HG03108 (cell line): ENCODE data around the gene STX8.

Source experiments
- ATAC-seq: cut with Tn5 transposase; IDR thresholded peaks from one replicate; pipeline ENCODE4 v1.9.1; 2021; ENCODE audit warnings: moderate library complexity; ENCODE audit not compliant: unreplicated experiment

STX8 gene

DNA sequence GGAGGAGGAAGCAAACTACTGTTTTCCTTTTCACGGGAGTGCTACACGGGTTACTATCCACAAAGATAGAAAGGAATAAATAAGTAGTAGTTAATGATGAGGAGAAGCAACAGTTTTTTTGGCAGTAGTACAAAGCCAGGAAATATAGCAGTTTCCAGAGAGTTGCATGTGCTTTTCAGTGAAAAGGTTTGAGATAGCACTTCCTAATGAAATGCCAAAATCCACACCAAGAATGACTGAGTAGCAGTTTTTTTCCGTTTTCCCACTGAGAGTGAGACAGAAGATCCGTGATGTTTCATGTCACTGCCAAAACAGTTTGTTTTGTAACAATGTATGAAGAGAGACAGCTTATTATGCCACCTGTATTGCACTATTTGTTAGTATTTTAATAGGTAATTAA is 129.1 kb downstream of the STX8 start:
- ATAC-seq: no peak

GRCh38 chr17:9445424-9445823 is 130.2 kb downstream of the STX8 start:
- ATAC-seq: no peak

DNA sequence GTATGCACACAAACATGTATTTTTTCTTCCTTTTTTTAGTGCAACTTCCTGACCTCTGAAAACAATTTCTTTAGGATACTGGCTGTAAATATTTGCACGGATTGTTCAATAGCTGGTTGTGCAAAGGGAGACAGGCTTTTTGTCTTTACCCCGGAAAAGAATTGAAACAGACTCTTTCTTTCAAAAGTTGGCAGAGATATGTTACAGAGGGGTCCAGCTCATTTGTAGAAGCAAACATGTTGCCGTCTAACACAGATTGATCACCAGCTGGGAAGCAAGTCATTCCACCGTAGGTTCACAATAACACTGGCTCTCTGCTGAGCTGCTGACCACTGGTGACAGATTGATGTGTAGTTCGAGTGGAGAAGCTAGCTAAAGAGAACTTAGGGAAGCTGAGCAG is 130.9 kb downstream of the STX8 start:
- ATAC-seq: no peak

- no peak for ATAC-seq
Observed at GRCh38 chr17:9443811-9444210, 131.8 kb downstream of the STX8 start.

- ATAC-seq: no peak
Observed at GRCh38 chr17:9439851-9440250, 135.8 kb downstream of the STX8 start.

DNA sequence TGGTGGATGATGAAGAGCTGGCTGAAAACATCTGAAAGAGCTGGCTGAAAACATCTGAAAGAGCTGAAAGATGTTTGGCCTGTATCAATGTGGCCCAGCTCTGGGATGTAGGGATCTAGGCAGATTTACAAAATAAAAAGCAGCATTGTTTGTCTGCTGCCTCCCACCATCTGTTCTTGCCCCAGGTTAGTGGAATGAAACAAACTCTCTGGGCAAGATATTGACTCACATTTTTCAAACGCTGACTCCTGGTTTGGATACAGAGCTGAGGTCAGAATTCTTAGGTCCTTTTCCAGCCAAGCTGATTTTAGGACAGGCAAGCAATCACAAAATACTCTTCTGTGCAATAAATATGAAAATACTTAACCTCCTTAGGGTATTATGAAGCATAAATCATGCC is 139.0 kb downstream of the STX8 start:
- no peak for ATAC-seq

GRCh38 chr17:9435165-9435564 is 140.5 kb downstream of the STX8 start:
- no peak for ATAC-seq

DNA sequence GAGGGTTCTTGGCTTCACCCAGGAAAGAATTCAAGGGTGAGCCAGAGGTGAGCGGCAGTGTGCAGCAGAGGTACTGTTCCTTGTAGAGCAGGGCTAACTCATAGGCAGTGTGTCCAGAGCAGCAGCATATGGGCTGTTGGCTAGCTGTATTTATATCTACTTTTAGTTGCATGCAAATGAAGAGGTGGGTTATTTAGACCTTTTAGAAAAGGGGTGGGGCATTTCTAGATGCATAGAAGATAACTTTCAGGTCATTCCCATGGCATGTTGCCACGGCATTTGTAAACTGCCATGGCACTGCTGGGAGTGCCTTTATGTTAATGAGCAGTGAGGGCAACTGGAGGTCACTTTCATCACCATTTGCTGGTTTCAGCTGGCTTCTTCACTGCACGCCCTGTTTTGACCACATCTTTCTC is 141.0 kb downstream of the STX8 start:
- no peak for ATAC-seq

DNA sequence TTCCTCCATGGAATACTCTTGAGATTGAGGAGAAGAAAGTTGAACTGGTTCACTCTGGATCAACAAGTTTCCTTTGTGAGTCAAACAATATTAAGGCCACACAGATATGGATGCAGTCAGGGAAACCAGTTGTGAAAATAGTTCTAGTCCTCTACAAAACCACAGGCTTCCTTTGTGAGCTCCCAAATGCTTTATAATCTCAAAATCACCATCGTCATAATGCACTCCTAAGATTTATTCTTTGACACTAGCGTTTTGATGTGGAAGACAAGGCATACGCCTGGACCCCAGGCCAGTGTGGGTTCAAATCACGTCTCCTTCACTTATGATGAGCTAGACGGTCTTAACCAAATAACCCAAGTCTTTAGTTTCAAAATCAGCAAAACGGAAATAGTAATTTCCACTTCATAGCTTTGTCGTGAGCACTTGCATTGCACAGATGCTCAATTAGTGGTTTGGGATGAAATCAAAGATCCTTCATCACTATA is 142.6 kb downstream of the STX8 start:
- ATAC-seq: no peak

GRCh38 chr17:9432134-9432885 is 143.3 kb downstream of the STX8 start:
- peak; percentile 63 for ATAC-seq

DNA sequence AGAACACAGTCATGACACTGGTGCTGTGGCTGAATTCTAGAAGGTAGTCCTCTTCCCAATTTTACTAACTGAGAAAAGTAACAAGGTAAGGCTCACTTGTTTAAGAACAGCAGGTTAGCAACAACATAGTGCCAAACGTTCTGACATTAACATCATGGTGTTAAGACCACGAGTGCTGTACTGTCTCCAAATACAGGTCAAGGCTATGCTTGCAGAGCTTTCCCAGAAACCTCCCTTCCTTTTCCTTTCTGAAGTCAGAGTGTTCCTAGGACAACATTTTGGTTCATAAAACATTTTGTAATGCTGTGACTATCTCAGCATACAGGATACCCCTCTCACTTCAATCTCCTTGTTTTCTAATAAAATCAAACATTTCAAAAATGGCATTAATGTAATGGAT is 144.0 kb downstream of the STX8 start:
- no peak for ATAC-seq

- no peak for ATAC-seq
Observed at GRCh38 chr17:9427465-9428315, 147.9 kb downstream of the STX8 start.

- no peak for ATAC-seq
Observed at GRCh38 chr17:9424071-9424640, 151.5 kb downstream of the STX8 start.

GRCh38 chr17:9421525-9421924 is 154.1 kb downstream of the STX8 start:
- no peak for ATAC-seq

- no peak for ATAC-seq
Observed at GRCh38 chr17:9419932-9420453, 155.6 kb downstream of the STX8 start.

DNA sequence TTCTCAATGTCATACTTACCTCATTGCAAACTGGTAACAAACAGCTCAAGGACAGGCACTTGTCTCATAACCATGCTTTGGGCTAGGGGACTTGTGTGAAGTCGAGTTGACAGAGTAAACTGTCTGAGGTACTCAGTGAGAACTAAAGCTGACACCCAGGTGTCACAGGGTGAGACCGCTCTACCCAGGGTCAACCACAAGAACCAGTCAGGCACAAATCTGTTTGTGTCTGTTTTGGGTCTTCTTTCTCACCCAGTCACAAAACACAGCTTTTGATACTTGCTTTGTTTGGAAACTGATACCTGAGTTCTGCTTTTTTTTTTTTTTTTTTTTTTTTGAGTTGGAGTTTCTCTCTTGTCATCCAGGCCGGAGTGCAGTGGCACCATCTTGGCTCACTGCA is 161.1 kb downstream of the STX8 start:
- ATAC-seq: peak; percentile 97

DNA sequence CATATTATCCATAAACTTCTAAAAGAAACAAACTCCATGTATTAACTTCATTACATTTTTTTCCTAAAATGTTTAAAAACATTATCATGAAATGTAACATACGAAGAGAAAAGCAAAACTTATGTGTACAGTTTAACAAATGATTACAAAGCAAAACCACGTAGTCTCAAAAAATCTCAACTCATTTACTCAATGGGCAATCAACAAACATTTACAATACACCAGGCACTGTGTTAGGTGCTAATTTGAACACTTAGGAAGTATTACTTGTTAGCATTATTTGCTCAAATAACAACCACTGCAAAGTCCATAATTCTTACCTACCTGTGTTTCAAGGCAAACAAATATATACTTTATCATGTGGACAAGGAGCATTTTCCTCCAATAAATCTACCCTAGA is 164.9 kb downstream of the STX8 start:
- no peak for ATAC-seq

DNA sequence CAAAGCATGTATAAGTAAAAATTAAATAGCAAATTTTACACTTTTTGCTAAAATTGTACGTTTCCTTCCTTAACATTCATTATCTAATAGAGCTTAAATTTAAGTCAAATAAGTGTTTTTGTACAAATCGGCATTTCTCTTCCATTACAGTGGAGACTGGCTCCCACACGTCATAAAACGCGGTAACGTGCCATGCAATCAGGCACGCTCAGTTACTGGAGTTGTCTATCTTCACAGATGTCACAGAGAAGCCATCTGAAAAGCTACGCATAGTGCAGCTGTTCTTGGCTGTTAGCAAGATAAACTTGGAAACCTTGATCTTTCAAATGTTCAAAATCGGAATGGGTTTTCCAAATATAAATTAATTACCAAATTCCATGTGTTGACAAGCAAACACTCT is 165.3 kb downstream of the STX8 start:
- ATAC-seq: no peak

DNA sequence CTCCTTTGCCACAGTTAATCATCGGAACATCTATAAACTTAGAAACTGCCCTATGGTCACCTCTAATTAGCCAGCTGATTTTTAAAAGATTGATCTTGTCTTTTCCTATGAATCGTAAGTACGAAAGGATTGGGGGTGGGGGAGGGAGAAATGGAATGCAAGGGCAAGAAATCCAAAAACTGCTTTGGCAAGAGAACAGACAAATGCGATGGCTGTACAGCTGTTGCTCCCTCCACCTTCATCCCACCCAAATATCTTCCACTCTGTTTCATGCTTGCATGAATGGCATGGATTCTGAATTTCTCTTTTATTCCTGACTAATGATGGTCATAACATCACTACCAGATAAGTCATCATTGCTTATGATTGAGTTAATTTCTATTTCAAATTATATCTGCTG is 165.7 kb downstream of the STX8 start:
- no peak for ATAC-seq

DNA sequence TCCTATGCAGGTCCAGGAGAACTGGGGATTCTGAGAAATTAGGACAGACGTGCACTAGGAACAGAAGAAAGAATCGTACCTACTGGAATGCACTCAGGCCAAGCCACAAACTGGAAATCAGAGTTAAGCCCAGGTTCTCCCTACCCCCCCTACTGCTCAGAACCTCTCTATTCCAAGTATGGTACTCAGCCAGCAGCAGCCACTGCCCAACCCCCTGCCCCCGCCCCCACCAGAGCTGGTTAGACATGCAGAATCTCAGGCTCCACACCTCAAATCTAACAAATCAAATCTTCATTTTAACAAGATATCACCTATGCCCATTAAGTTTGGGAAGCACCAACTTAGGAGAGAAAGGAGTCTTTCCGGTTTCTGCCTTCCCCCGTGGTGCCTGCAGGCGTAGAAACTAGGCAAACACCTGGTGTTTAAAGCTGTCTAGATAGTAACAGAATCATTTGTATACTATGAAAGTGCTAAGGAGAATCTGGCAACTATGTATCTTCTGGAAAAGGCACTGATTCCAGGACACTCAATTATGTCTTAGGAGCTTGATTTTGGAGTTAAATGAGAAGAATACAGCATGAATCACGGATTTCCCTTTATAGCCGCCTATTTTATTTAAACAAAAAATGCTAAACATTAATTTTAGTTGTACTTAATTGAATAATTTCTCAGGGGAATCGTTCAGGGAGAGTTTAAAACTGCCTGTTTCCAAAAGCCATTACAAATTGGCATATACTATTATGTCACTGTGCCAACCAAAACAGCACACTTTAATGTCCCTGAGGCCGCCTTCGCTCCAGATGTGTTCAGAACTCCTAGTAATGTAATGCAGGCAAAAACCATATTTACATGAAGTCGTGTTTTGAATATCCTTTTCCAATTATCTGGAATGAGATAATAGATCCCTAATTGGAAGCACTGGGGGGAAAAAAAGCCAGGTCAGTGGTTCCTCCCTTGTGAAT is 166.5 kb downstream of the STX8 start:
- ATAC-seq: no peak
